Neural progenitor cell (in vitro differentiated cells): ENCODE measurements around the gene MEMO1. TPM values are rescaled to one million over a fixed set of nuclear protein-coding genes. Genes with fewer than 3 reads are reported as not detected.

Source experiments
- DNase-seq: peaks from one replicate; pipeline ENCODE4 v3.0.0-alpha.2; 2016; ENCODE audit warnings: low spot score
- H2AFZ ChIP-seq: fragments of 200-600 bp; sonication (generic); replicated peaks from 2 replicates; pipeline ENCODE4 v1.6.1; 2016; ENCODE audit warnings: antibody characterized with exemption
- H3F3A ChIP-seq: fragments of 200-600 bp; sonication (generic); 2 replicates; pipeline ENCODE4 v1.6.1; 2016; ENCODE audit warnings: antibody characterized with exemption, low read depth
- H3K27ac ChIP-seq: fragments of 200-600 bp; sonication (generic); 2 replicates; pipeline ENCODE4 v1.5.1; 2016; ENCODE audit warnings: mild to moderate bottlenecking
- H3K27me3 ChIP-seq: fragments of 200-600 bp; sonication (generic); 2 replicates; pipeline ENCODE4 v1.6.1; 2016; ENCODE audit warnings: mild to moderate bottlenecking, moderate library complexity
- H3K36me3 ChIP-seq: fragments of 200-600 bp; sonication (generic); 2 replicates; pipeline ENCODE4 v1.5.1; 2016
- H3K4me1 ChIP-seq: fragments of 200-600 bp; sonication (generic); 2 replicates; pipeline ENCODE4 v1.6.1; 2016; ENCODE audit warnings: mixed run types
- H3K4me2 ChIP-seq: fragments of 200-600 bp; sonication (generic); 2 replicates; pipeline ENCODE4 v1.6.1; 2016
- H3K4me3 ChIP-seq: fragments of 200-600 bp; sonication (generic); 2 replicates; pipeline ENCODE4 v1.5.1; 2016
- H3K79me2 ChIP-seq: fragments of 200-600 bp; sonication (generic); 2 replicates; pipeline ENCODE4 v1.6.1; 2016; ENCODE audit warnings: low read depth
- H3K9ac ChIP-seq: fragments of 200-600 bp; sonication (generic); 2 replicates; pipeline ENCODE4 v1.6.1; 2016
- H3K9me3 ChIP-seq: fragments of 200-600 bp; sonication (generic); 2 replicates; pipeline ENCODE4 v1.5.1; 2016; ENCODE audit warnings: low read depth
- H4K20me1 ChIP-seq: fragments of 200-600 bp; sonication (generic); 2 replicates; pipeline ENCODE4 v1.6.1; 2016; ENCODE audit warnings: low read depth
- H3K27ac Mint-ChIP-seq: 3 replicates; pipeline ENCODE4 v1.8.0; 2021; ENCODE audit warnings: mixed read lengths
- H3K27me3 Mint-ChIP-seq: 2 replicates; pipeline ENCODE4 v1.8.0; 2022; ENCODE audit warnings: low read depth, mild to moderate bottlenecking, inconsistent platforms, moderate library complexity, mixed read lengths; ENCODE audit not compliant: insufficient read depth
- H3K36me3 Mint-ChIP-seq: 3 replicates; pipeline ENCODE4 v1.8.0; 2021; ENCODE audit warnings: mixed read lengths
- H3K4me1 Mint-ChIP-seq: 3 replicates; pipeline ENCODE4 v1.8.0; 2021; ENCODE audit warnings: mixed read lengths
- H3K4me3 Mint-ChIP-seq: 3 replicates; pipeline ENCODE4 v1.8.0; 2021; ENCODE audit warnings: mild to moderate bottlenecking, moderate library complexity, mixed read lengths
- H3K9me3 Mint-ChIP-seq: 3 replicates; pipeline ENCODE4 v1.8.0; 2020; ENCODE audit warnings: mixed read lengths
- CTCF ChIP-seq: fragments of 200-600 bp; sonication (generic); IDR thresholded peaks from 2 replicates; pipeline ENCODE4 v1.5.1; 2017; ENCODE audit warnings: antibody characterized with exemption, mild to moderate bottlenecking
- EZH2 ChIP-seq: fragments of 200-600 bp; sonication (generic); IDR thresholded peaks from 2 replicates; pipeline ENCODE4 v1.6.1; 2017; ENCODE audit warnings: antibody characterized with exemption, mild to moderate bottlenecking, moderate library complexity
- EZH2phosphoT487 ChIP-seq: fragments of 200-600 bp; sonication (generic); IDR thresholded peaks from 2 replicates; pipeline ENCODE4 v1.6.1; 2017; ENCODE audit warnings: antibody characterized with exemption
- total RNA-seq: library from RNA; depleted of rRNA; stranded (reverse); fragments of >200 nt; gene quantifications from 2 replicates; pipeline ENCODE4 v1.2.3, GENCODE V29; 2015; ENCODE audit warnings: low replicate concordance

The MEMO1 gene
- total RNA-seq, 1 donor from 2014 or later = 25.8 TPM

- Mint-ChIP-seq H3K4me1 (peaks cover 20% of the 10 kb centered on the region), H3K27ac (no peak overlapping the region), H3K27me3 (no peaks in the 10 kb centered on the region), H3K9me3 (peaks cover 37% of the 10 kb centered on the region), H3K36me3 (peaks cover 42% of the 10 kb centered on the region), H3K4me3 (no peak overlapping the region)
- peaks cover 13% of the 10 kb centered on the region for H3F3A ChIP-seq
- H3K4me3 ChIP-seq = no peak overlapping the region
- peaks cover 7% of the 10 kb centered on the region for H3K36me3 ChIP-seq
- peaks cover 6% of the 10 kb centered on the region for H3K9me3 ChIP-seq
- no peak overlapping the region for H3K27ac ChIP-seq
- no peak overlapping the region for H3K9ac ChIP-seq
- H4K20me1 ChIP-seq = peaks cover 12% of the 10 kb centered on the region
- H2AFZ ChIP-seq = no peak overlapping the region
- no peak for TF ChIP-seq EZH2phosphoT487
- TF ChIP-seq CTCF = no peak
- no peak for TF ChIP-seq EZH2
- H3K4me2 ChIP-seq = no peak overlapping the region
- peaks cover 26% of the 10 kb centered on the region for H3K4me1 ChIP-seq
- H3K27me3 ChIP-seq = no peaks in the 10 kb centered on the region
- DNase-seq = no peak
- no peaks in the 10 kb centered on the region for H3K79me2 ChIP-seq
Observed at GRCh38 chr2:31896293-31896692, 114.5 kb downstream of the MEMO1 start.

GRCh38 chr2:31894656-31895055, 116.2 kb downstream of the MEMO1 start:
- no peaks in the 10 kb centered on the region for H3K27me3 Mint-ChIP-seq
- TF ChIP-seq CTCF (no peak), EZH2 (no peak), EZH2phosphoT487 (no peak)
- Histone ChIP-seq H3K4me1 (peaks cover 37% of the 10 kb centered on the region), H3K36me3 (peaks cover 7% of the 10 kb centered on the region), H4K20me1 (peaks cover 18% of the 10 kb centered on the region), H3K4me2 (no peak overlapping the region), H3K79me2 (peaks cover 3% of the 10 kb centered on the region), H3K9me3 (peaks cover 6% of the 10 kb centered on the region), H3K27me3 (no peaks in the 10 kb centered on the region), H3K27ac (peak overlapping the region; percentile 26), H3K9ac (no peak overlapping the region), H2AFZ (no peak overlapping the region), H3F3A (peaks cover 13% of the 10 kb centered on the region), H3K4me3 (no peak overlapping the region)
- H3K9me3 Mint-ChIP-seq = peaks cover 30% of the 10 kb centered on the region
- H3K4me3 Mint-ChIP-seq = no peak overlapping the region
- no peak overlapping the region for H3K27ac Mint-ChIP-seq
- peaks cover 32% of the 10 kb centered on the region for H3K36me3 Mint-ChIP-seq
- peaks cover 27% of the 10 kb centered on the region for H3K4me1 Mint-ChIP-seq
- DNase-seq = no peak

- peaks cover 1% of the 10 kb centered on the region for H3K36me3 ChIP-seq
- H3K79me2 ChIP-seq = peaks cover 7% of the 10 kb centered on the region
- Mint-ChIP-seq H3K4me3 (no peak overlapping the region), H3K36me3 (peaks cover 18% of the 10 kb centered on the region), H3K27ac (no peak overlapping the region), H3K27me3 (no peaks in the 10 kb centered on the region), H3K4me1 (peaks cover 32% of the 10 kb centered on the region), H3K9me3 (peaks cover 17% of the 10 kb centered on the region)
- peaks cover 18% of the 10 kb centered on the region for H4K20me1 ChIP-seq
- no peaks in the 10 kb centered on the region for H3K9me3 ChIP-seq
- no peak overlapping the region for H3K4me3 ChIP-seq
- TF ChIP-seq EZH2 = no peak
- H3K27ac ChIP-seq = no peak overlapping the region
- peak; percentile 20 for DNase-seq
- no peaks in the 10 kb centered on the region for H3K27me3 ChIP-seq
- no peak overlapping the region for H2AFZ ChIP-seq
- peaks cover 13% of the 10 kb centered on the region for H3F3A ChIP-seq
- peak overlapping the region; percentile 27 for H3K4me2 ChIP-seq
- H3K4me1 ChIP-seq = peaks cover 37% of the 10 kb centered on the region
- no peak overlapping the region for H3K9ac ChIP-seq
Observed at GRCh38 chr2:31893094-31893493, 117.7 kb downstream of the MEMO1 start.

GRCh38 chr2:31889044-31889443, 121.8 kb downstream of the MEMO1 start:
- H3K9me3 ChIP-seq = no peaks in the 10 kb centered on the region
- Mint-ChIP-seq H3K27ac (no peak overlapping the region), H3K4me3 (no peak overlapping the region), H3K4me1 (peaks cover 32% of the 10 kb centered on the region), H3K27me3 (no peaks in the 10 kb centered on the region), H3K9me3 (no peaks in the 10 kb centered on the region), H3K36me3 (no peaks in the 10 kb centered on the region)
- H3F3A ChIP-seq = peaks cover 15% of the 10 kb centered on the region
- no peaks in the 10 kb centered on the region for H3K36me3 ChIP-seq
- H2AFZ ChIP-seq = no peak overlapping the region
- no peaks in the 10 kb centered on the region for H3K27me3 ChIP-seq
- peaks cover 11% of the 10 kb centered on the region for H3K79me2 ChIP-seq
- H3K27ac ChIP-seq = peak overlapping the region; percentile 11
- peaks cover 37% of the 10 kb centered on the region for H3K4me1 ChIP-seq
- H3K9ac ChIP-seq = no peak overlapping the region
- peaks cover 18% of the 10 kb centered on the region for H4K20me1 ChIP-seq
- no peak for TF ChIP-seq EZH2phosphoT487
- TF ChIP-seq EZH2 = no peak
- TF ChIP-seq CTCF = no peak
- no peak overlapping the region for H3K4me3 ChIP-seq
- no peak for DNase-seq
- no peak overlapping the region for H3K4me2 ChIP-seq
